Activated CD4-positive, alpha-beta T cell treated with anti-CD3 and anti-CD28 coated beads, Interleukin-2, amount 50 U/mL, for 4 hours (primary cell): Measurements from ENCODE around the gene IL4I1.

ENCODE experiments used
- DNase-seq, 2 experiments: peaks; one replicate each; pipeline ENCODE4 v3.0.0-alpha.2; 2020

Gene IL4I1

GRCh38 chr19:49924004-49924880 is 27.6 kb upstream of the IL4I1 start:
- DNase-seq, result no peak

GRCh38 chr19:49923055-49924003 is 26.6 kb upstream of the IL4I1 start:
- DNase-seq, result no peak

DNA sequence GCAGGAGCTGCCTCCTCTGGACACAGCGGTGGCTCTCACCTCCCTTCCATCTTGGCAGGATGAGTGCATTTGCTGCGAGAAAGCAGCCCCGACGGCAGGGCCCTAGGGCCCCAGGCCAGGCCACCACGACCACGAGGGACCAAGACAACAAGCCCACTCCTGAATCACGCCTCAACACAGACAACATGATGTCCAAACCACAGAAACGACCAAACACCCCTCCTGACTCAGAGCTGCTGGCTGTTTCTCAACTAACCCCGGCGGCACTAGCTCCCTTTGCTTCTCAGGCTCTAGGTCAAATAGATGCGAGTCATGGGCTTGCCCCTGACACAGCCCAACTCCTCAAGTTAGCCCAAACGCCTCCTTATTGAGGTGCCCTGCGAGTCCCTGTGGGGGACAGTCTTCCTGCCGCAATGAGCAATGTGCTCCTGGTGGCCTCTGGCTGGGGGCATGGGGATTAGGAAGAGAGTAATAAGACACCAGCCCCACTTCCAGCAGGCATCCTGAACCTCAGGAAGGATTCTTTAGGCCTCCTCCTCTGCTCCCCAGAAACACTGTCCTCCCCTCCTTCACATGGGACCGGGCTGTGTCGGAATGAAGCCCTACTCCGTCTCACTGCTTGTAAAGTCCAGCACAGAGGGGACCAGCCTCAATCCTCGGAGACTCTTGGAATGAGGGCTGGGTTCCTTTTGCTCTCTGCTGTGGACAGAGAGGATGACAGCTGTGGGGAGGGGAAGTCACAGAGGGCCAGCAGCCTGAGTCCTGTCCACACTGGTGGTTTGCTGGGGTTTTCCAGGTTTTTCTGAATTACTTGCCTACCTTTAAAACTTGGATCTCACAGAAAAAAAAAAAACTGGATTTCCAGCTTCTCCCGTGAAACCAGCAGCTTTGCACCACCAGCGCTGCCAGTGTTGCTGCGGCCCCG is 25.4 kb upstream of the IL4I1 start:
- no peak for DNase-seq

- no peak for DNase-seq
Measured at GRCh38 chr19:49920624-49921363, 24.1 kb upstream of the IL4I1 start.

- DNase-seq, result no peak
Measured at GRCh38 chr19:49918089-49918488, 21.4 kb upstream of the IL4I1 start.

DNA sequence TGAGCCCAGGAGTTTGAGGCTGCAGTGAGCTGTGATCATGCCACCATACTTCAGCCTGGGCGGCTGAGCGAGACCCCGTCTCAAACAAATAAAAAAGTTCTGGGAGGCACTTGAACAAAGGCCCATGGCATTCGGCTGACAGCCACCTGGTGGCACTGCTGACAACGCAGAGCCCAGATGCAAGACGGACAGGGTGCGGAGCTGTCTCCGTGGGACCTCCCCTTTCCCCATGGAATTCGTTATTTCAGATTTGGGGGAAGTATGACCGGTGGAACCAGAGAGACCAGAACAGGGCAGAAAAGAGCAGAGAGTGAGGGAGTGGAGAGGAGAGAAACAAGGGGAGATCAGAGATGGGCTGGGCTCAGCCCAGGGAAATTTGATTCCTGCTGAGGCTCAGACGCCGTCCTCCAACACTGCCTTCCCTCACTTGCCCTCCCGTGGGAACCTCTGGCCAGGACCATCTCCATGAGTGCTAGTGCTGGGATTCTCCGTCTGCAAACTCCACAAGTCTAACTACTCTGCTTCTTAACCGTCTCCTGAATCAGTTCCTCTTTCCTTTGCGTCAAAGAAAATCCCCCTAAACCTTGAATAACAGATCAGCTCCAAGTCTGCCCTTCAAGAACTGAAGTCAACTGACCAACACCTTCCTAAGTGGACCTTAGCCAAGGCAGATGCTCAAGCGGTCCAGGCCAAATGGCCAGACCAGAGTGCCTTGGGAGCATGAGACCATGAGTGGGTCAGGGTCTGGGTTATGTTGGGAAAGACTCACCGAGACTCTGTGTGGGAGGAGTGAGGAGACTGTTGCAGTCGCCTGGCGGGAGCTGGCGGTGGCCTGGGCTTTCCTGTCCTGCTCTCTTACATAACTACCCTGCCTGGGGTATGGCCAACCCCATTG is 20.4 kb upstream of the IL4I1 start:
- DNase-seq, result no peak

- DNase-seq, result no peak
Measured at GRCh38 chr19:49915271-49915670, 18.6 kb upstream of the IL4I1 start.

GRCh38 chr19:49913720-49914119 is 17.0 kb upstream of the IL4I1 start:
- DNase-seq, result no peak

GRCh38 chr19:49912965-49913685 is 16.4 kb upstream of the IL4I1 start:
- DNase-seq, result no peak

- DNase-seq, result no peak
Measured at GRCh38 chr19:49911381-49912145, 14.9 kb upstream of the IL4I1 start.

DNA sequence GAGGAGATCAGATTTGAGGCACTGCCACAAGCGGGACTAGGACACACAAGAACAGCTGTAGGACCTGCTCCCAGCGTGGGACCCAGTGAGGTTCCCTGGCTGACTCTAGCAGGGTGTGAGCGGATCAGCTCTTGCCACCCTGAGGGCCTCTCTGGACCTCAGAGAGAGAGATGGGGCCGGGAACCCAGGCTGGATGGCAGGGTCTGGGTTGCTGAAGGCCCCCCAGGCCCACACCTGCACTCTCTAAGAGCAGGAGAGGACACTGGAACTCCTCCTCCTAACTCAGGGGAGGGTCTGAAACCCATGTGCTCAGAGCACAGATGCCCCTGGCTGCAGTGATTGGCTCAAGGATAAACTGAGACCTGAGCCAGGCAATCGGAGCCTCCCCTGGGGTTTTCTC is 13.5 kb upstream of the IL4I1 start:
- no peak for DNase-seq

- DNase-seq, result no peak
Measured at GRCh38 chr19:49908480-49909420, 12.1 kb upstream of the IL4I1 start.

DNA sequence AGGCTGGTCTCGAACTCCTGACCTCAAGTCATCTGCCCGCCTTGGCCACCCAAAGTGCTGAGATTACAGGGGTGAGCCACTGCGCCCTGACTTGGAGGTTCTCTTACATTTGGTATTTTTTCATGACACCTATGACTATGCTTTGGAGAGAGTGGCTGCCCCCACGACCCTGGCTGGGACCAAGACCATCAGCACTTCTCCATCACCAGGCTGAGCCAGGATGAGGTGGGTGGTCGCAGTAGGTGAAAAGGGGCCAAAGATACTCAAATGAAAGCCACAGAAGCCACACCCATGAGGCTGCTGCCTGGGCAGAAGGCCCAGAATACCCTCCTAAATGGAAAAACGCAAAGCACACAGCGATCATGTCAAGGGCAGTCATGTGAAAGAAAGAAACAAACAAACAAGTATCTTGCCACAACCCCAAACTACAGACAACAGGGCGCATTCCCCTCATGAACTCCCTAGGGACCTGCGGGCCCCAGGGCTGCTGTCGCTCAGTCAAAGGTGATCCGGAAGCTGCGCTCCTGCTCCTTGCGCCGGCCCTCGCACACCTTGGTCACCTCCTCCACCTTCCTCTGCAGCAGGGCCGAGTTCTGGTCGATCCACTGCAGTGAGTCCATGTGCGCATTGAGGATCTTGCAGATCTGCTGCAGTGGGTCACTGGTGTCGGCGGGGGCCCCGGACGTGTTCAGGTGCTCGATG is 11.2 kb upstream of the IL4I1 start:
- no peak for DNase-seq

GRCh38 chr19:49906879-49907564 is 10.3 kb upstream of the IL4I1 start:
- no peak for DNase-seq

GRCh38 chr19:49904136-49904535 is 7.4 kb upstream of the IL4I1 start:
- DNase-seq, result no peak

DNA sequence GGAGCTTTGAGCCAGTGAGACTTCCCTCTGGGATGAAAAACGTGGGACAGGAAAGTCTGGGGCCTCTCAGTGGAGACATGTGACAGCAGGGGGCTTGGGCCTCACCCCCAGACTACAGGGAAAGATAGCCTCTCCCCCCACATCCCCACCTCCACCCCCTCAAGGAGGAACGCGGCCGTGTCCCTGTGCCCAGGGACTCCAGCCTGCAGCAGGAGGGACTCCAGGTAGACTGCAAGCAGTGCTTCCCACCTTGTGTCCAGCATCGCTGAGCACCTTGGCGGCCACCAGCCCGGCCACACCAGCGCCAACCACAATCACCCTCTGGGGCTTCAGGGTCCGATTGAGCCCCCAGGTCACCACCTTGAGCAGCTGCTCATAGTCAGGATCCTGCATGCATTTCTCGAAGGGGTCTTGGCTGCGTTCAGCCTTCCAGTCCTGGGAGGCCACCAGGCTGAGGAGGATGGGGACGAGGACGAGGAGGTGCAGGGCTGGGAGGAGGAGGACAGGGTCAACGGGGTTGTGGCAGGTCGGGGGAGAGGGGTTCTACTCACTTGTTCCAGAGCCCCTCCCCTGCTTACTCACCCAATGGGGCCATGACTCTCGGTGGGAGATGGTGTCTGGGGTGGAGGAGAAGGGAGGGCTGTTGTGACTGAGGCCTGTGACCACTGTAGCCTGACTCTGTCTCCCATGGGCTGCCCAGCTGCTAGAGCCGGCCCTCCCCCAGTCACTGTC is 955 bp downstream of the IL4I1 start:
- no peak for DNase-seq
